SK-N-SH (cell line): ENCODE measurements around the gene WBP11. TPM values are rescaled to one million over a fixed set of nuclear protein-coding genes. Genes with fewer than 3 reads are reported as not detected.

Source experiments
- CTCF ChIA-PET: fragments of 300-600, 350-600 bp; formaldehyde crosslinking; extraction: SDS; loops from one replicate; lab custom pipeline; 2021; lab: Yijun Ruan, JAX
- POLR2A ChIA-PET: fragments of 350-600 bp; sonication (Branson Sonifier 250); formaldehyde crosslinking; extraction: SDS; loops from one replicate; lab custom pipeline; 2020; ENCODE audit warnings: antibody characterized with exemption, inconsistent platforms; lab: Yijun Ruan, JAX
- DNase-seq: peaks from one replicate; pipeline ENCODE4 v3.0.0; 2012
- H2AFZ ChIP-seq: fragments of 200-600 bp; sonication (generic); 2 replicates; pipeline ENCODE4 v1.8.1; 2016; ENCODE audit warnings: antibody characterized with exemption, mild to moderate bottlenecking, low read depth
- H3F3A ChIP-seq: fragments of 200-600 bp; sonication (generic); replicated peaks from 2 replicates; pipeline ENCODE3; 2016; ENCODE audit warnings: antibody characterized with exemption, mild to moderate bottlenecking; ENCODE audit not compliant: insufficient read depth
- H3K27ac ChIP-seq, 2 experiments: fragments of 200-500 bp in 1 of 2; fragments of 200-600 bp in 1 of 2; sonication (Bioruptor generic) in 1 of 2; sonication (generic), shearing (Covaris generic) in 1 of 2; 2 replicates each; pipeline versions ENCODE4 v1.5.1 to v1.6.1; 2014 to 2016; ENCODE audit warnings: low read depth in 2 of 2, inconsistent platforms in 1 of 2, low read length in 1 of 2, mild to moderate bottlenecking in 1 of 2, mixed read lengths in 1 of 2
- H3K27me3 ChIP-seq: fragments of 200-600 bp; sonication (generic), shearing (Covaris generic); 2 replicates; pipeline ENCODE4 v1.6.1; 2016; ENCODE audit warnings: mixed run types; ENCODE audit not compliant: insufficient read depth
- H3K36me3 ChIP-seq, 2 experiments: fragments of 200-500 bp in 1 of 2; fragments of 200-600 bp in 1 of 2; sonication (Bioruptor generic) in 1 of 2; sonication (generic) in 1 of 2; replicated peaks in 1 of 2; 2 replicates each; pipeline versions ENCODE3 to v1.5.1; 2014 to 2016; ENCODE audit warnings: low read length in 1 of 2, mild to moderate bottlenecking in 1 of 2; ENCODE audit not compliant: insufficient read depth in 2 of 2, control insufficient read depth in 1 of 2
- H3K4me1 ChIP-seq, 2 experiments: fragments of 200-500 bp in 1 of 2; fragments of 200-600 bp in 1 of 2; sonication (Bioruptor generic) in 1 of 2; sonication (generic), shearing (Covaris generic) in 1 of 2; 2 replicates each; pipeline versions ENCODE4 v1.5.1 to v1.6.1; 2014 to 2016; ENCODE audit warnings: low read depth in 1 of 2, low read length in 1 of 2, mixed run types in 1 of 2; ENCODE audit not compliant: insufficient read depth in 2 of 2, control insufficient read depth in 1 of 2
- H3K4me2 ChIP-seq: fragments of 200-600 bp; sonication (generic), shearing (Covaris generic); 2 replicates; pipeline ENCODE4 v1.6.1; 2017; ENCODE audit warnings: mixed run types
- H3K4me3 ChIP-seq, 2 experiments: fragments of 200-500 bp in 1 of 2; fragments of 200-600 bp in 1 of 2; sonication (Bioruptor generic) in 1 of 2; sonication (generic), shearing (Covaris generic) in 1 of 2; 2 replicates each; pipeline versions ENCODE4 v1.5.1 to v1.8.1; 2014 to 2016; ENCODE audit warnings: low read depth in 2 of 2, inconsistent platforms in 1 of 2, low read length in 1 of 2, mild to moderate bottlenecking in 1 of 2, mixed read lengths in 1 of 2, moderate library complexity in 1 of 2
- H3K79me2 ChIP-seq: fragments of 200-600 bp; sonication (generic); 2 replicates; pipeline ENCODE4 v1.8.1; 2017; ENCODE audit warnings: mild to moderate bottlenecking; ENCODE audit not compliant: insufficient read depth
- H3K9ac ChIP-seq: fragments of 200-600 bp; sonication (generic); 2 replicates; pipeline ENCODE4 v1.6.1; 2017; ENCODE audit warnings: mixed run types
- H3K9me2 ChIP-seq: fragments of 200-600 bp; sonication (generic); 2 replicates; pipeline ENCODE4 v1.6.1; 2017; ENCODE audit warnings: mixed run types
- H3K9me3 ChIP-seq: fragments of 200-600 bp; sonication (generic); 2 replicates; pipeline ENCODE4 v1.6.1; 2017; ENCODE audit warnings: mixed run types, mild to moderate bottlenecking, moderate library complexity
- H4K20me1 ChIP-seq: fragments of 200-600 bp; sonication (generic); 2 replicates; pipeline ENCODE4 v1.6.1; 2017; ENCODE audit warnings: mild to moderate bottlenecking, mixed run types; ENCODE audit not compliant: insufficient read depth
- CHD2 ChIP-seq: fragments of 150-350 bp; IDR thresholded peaks from 2 replicates; pipeline ENCODE4 v1.6.1; 2018; ENCODE audit warnings: low read length; ENCODE audit not compliant: partially characterized antibody
- ELF1 ChIP-seq: IDR thresholded peaks from 2 replicates; pipeline ENCODE4 v1.4.0; 2012
- FOXJ3 ChIP-seq: sonication (generic); formaldehyde crosslinking; IDR thresholded peaks from 2 replicates; pipeline ENCODE4 v1.5.1; 2020; ENCODE audit warnings: mild to moderate bottlenecking, missing genetic modification reagents
- FOXM1 ChIP-seq: IDR thresholded peaks from 2 replicates; pipeline ENCODE4 v1.4.0; 2012; ENCODE audit warnings: low read depth, mild to moderate bottlenecking
- JUND ChIP-seq: IDR thresholded peaks from 2 replicates; pipeline ENCODE4 v1.4.0; 2012
- MXI1 ChIP-seq: IDR thresholded peaks from 2 replicates; pipeline ENCODE4 v1.6.1; 2012; ENCODE audit warnings: mild to moderate bottlenecking, low read depth, low read length, improper control_type of control experiment
- POLR2AphosphoS5 ChIP-seq: IDR thresholded peaks from 2 replicates; pipeline ENCODE4 v1.6.1; 2012; ENCODE audit warnings: low read depth, low read length
- RAD21 ChIP-seq: IDR thresholded peaks from 2 replicates; pipeline ENCODE4 v1.6.1; 2012; ENCODE audit warnings: mild to moderate bottlenecking, low read length
- RFX5 ChIP-seq: IDR thresholded peaks from 2 replicates; pipeline ENCODE4 v1.6.1; 2012; ENCODE audit warnings: mild to moderate bottlenecking, improper control_type of control experiment, low read length
- SIN3A ChIP-seq: IDR thresholded peaks from 2 replicates; pipeline ENCODE4 v1.6.1; 2012; ENCODE audit warnings: low read depth, mild to moderate bottlenecking, low read length, moderate library complexity, borderline replicate concordance
- TAF1 ChIP-seq: IDR thresholded peaks from 2 replicates; pipeline ENCODE4 v1.6.1; 2012; ENCODE audit warnings: low read depth, mild to moderate bottlenecking, low read length, moderate library complexity, borderline replicate concordance
- USF1 ChIP-seq: IDR thresholded peaks from 2 replicates; pipeline ENCODE4 v1.4.0; 2012; ENCODE audit warnings: low read depth, borderline replicate concordance
- YY1 ChIP-seq: IDR thresholded peaks from 2 replicates; pipeline ENCODE4 v1.4.0; 2012; ENCODE audit warnings: low read depth, mild to moderate bottlenecking
- WGBS: methylation state at CpG from one replicate; pipeline ENCODE4 v1.1.6; 2017; ENCODE audit warnings: low lambda C conversion rate; 5-methylcytosine and 5-hydroxymethylcytosine counted together
- polyA plus RNA-seq, 3 experiments: library from polyadenylated mRNA; depleted of rRNA; stranded (reverse); fragments of >200 nt; gene quantifications; 2 replicates each; pipeline ENCODE4 v1.2.3, GENCODE V29; 2012
- TF ChIP-seq, protein P1 (sequence below): fragments of 200-600 bp; sonication (generic); IDR thresholded peaks from 2 replicates; pipeline ENCODE4 v1.6.1; 2017; ENCODE audit warnings: antibody characterized with exemption, mild to moderate bottlenecking, moderate library complexity
- TF ChIP-seq, protein P2 (sequence below): IDR thresholded peaks from 2 replicates; pipeline ENCODE4; 2012

The WBP11 gene
- polyA plus RNA-seq, 1 of the 3 experiments (the other 2 are of a cell fraction): 18.7 TPM

- peak overlapping the region; percentile 85; the same call in 1 of the 2 replicates for H3K9ac ChIP-seq
- peak overlapping the region; percentile 82 for H3K4me2 ChIP-seq
- no peaks in the 10 kb centered on the region for H4K20me1 ChIP-seq
- no peaks in the 10 kb centered on the region for H3K36me3 ChIP-seq
- H3K27me3 ChIP-seq: no peaks in the 10 kb centered on the region
- DNase-seq: peak; percentile 8
- peak overlapping the region in 1 of 2 experiments; percentile 86; a peak in 1 of 4 replicates for H3K27ac ChIP-seq
- H3K9me3 ChIP-seq: no peaks in the 10 kb centered on the region
- peaks cover 0 to 4% of the 10 kb centered on the region in 2 experiments; a peak in 2 of 4 replicates for H3K4me1 ChIP-seq
- TF ChIP-seq USF1 (no peak), YY1 (no peak), MXI1 (no peak), RFX5 (no peak), ELF1 (no peak), FOXJ3 (no peak), RAD21 (peak; percentile 40), FOXM1 (no peak), CHD2 (no peak), SIN3A (no peak), JUND (no peak), TAF1 (no peak), POLR2AphosphoS5 (no peak)
- TF ChIP-seq, protein P1, sequence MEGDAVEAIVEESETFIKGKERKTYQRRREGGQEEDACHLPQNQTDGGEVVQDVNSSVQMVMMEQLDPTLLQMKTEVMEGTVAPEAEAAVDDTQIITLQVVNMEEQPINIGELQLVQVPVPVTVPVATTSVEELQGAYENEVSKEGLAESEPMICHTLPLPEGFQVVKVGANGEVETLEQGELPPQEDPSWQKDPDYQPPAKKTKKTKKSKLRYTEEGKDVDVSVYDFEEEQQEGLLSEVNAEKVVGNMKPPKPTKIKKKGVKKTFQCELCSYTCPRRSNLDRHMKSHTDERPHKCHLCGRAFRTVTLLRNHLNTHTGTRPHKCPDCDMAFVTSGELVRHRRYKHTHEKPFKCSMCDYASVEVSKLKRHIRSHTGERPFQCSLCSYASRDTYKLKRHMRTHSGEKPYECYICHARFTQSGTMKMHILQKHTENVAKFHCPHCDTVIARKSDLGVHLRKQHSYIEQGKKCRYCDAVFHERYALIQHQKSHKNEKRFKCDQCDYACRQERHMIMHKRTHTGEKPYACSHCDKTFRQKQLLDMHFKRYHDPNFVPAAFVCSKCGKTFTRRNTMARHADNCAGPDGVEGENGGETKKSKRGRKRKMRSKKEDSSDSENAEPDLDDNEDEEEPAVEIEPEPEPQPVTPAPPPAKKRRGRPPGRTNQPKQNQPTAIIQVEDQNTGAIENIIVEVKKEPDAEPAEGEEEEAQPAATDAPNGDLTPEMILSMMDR: peak; percentile 56
- TF ChIP-seq, protein P2, sequence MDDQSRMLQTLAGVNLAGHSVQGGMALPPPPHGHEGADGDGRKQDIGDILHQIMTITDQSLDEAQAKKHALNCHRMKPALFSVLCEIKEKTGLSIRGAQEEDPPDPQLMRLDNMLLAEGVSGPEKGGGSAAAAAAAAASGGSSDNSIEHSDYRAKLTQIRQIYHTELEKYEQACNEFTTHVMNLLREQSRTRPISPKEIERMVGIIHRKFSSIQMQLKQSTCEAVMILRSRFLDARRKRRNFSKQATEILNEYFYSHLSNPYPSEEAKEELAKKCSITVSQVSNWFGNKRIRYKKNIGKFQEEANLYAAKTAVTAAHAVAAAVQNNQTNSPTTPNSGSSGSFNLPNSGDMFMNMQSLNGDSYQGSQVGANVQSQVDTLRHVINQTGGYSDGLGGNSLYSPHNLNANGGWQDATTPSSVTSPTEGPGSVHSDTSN: no peak
- TF ChIP-seq, all 33 proteins: peak for 2
- ChIA-PET POLR2A (no interaction called here), CTCF (interaction anchor here (1.2 kb wide), 1 partner anchor 26 kb away, joined by 3 read pairs; no protein-coding TSS in a partner anchor)
- Histone ChIP-seq H2AFZ (no peak overlapping the region), H3K9me2 (no peaks in the 10 kb centered on the region), H3F3A (peaks cover 17% of the 10 kb centered on the region), H3K79me2 (peaks cover 26% of the 10 kb centered on the region), H3K4me3 (peak overlapping the region in 1 of 2 experiments; percentile 84; a peak in 3 of 4 replicates)
- 87% methylated on average over 5 of the region's 5 CpGs for WGBS
Observed at GRCh38 chr12:14776236-14776961, 26.9 kb downstream of the WBP11 start.
